ENCODE measurements around the gene PRR19.

Gene PRR19

DNA sequence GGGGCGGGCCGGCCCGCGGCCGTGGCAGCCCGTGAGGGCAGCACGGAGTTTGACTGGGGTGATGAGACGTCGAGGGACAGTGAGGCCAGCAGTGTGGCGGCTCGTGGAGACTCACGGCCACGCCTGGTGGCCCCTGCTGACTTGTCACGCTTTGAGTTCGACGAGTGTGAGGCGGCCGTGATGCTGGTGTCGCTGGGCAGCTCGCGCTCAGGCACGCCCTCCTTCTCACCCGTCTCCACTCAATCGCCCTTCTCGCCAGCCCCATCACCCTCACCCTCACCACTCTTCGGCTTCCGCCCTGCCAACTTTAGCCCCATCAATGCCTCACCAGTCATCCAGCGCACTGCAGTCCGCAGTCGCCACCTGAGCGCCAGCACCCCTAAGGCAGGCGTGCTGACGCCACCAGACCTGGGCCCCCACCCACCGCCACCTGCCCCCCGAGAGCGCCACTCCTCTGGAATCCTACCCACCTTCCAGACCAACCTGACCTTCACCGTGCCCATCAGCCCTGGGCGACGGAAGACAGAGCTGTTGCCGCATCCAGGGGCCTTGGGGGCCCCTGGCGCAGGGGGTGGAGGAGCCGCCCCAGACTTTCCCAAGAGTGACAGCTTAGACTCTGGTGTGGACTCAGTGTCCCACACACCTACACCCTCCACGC, 28.4 kb upstream of the PRR19 start:
- Histone ChIP-seq H3K4me1 (ENCODE audit: control insufficient read depth, insufficient read depth, low read length) (peaks cover 52% of the 10 kb centered on the region), H3K27me3 (ENCODE audit: control insufficient read depth, insufficient read depth, low read length) (no peaks in the 10 kb centered on the region), H3K9ac (ENCODE audit: low read depth, low read length) (no peak overlapping the region), H3K9me3 (replicated peaks; ENCODE audit: low read length) (no peaks in the 10 kb centered on the region), H3K4me3 (ENCODE audit: low read length) (no peak overlapping the region), H3K36me3 (ENCODE audit: insufficient read depth, low read length) (peaks cover 31% of the 10 kb centered on the region), H3K4me2 (ENCODE audit: low read length) (no peak overlapping the region)

DNA sequence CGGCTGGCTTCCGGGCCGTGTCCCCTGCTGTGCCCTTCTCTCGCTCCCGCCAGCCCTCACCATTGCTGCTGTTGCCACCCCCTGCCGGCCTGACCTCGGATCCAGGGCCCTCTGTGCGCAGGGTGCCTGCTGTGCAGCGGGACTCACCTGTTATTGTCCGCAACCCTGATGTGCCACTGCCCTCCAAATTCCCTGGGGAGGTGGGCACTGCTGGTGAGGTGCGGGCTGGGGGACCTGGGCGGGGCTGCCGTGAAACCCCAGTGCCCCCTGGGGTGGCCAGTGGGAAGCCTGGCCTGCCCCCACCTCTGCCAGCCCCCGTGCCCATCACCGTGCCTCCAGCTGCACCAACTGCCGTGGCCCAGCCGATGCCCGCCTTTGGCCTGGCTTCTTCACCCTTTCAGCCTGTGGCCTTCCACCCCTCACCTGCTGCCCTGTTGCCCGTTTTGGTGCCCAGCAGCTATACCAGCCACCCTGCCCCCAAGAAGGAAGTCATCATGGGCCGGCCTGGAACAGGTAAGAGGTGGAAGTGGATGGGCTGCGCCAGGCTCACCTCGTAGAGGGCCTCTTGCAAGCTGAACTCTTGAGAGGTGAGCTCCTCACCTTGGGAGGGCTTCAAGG, 27.8 kb upstream of the PRR19 start:
- H3K9me3 ChIP-seq (replicated peaks; ENCODE audit: low read length) = no peaks in the 10 kb centered on the region
- H3K4me2 ChIP-seq (ENCODE audit: low read length) = no peak overlapping the region
- peaks cover 58% of the 10 kb centered on the region for H3K4me1 ChIP-seq (ENCODE audit: control insufficient read depth, insufficient read depth, low read length)
- H3K36me3 ChIP-seq (ENCODE audit: insufficient read depth, low read length) = peaks cover 31% of the 10 kb centered on the region
- H3K27me3 ChIP-seq (ENCODE audit: control insufficient read depth, insufficient read depth, low read length) = no peaks in the 10 kb centered on the region
- no peak overlapping the region for H3K4me3 ChIP-seq (ENCODE audit: low read length)
- no peak overlapping the region for H3K9ac ChIP-seq (ENCODE audit: low read depth, low read length)

DNA sequence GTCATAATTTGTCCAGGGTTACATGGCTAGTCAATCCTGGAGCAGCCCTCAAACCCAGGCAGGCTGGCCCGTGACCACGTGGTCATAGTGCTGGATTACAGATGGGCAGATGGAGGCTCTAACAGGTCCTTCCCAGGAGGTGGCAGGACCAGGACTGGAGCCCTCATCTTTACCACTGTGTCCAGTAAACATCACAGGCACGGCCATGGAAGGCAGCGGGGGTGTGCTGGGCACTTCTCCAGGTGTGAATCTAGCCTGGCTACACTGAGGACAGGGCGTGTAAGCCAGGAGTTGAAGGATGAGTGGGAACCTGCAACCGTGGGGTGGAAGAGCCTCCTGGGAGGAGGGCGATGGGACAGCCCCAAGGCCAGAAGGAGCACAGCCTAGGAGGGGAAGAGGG, 26.8 kb upstream of the PRR19 start:
- Histone ChIP-seq H3K36me3 (ENCODE audit: insufficient read depth, low read length) (peaks cover 31% of the 10 kb centered on the region), H3K27me3 (ENCODE audit: control insufficient read depth, insufficient read depth, low read length) (no peaks in the 10 kb centered on the region), H3K4me2 (ENCODE audit: low read length) (no peak overlapping the region), H3K9ac (ENCODE audit: low read depth, low read length) (peak overlapping the region; percentile 36), H3K4me1 (ENCODE audit: control insufficient read depth, insufficient read depth, low read length) (peaks cover 60% of the 10 kb centered on the region), H3K4me3 (ENCODE audit: low read length) (no peak overlapping the region), H3K9me3 (replicated peaks; ENCODE audit: low read length) (no peaks in the 10 kb centered on the region)

GRCh38 chr19:42275517-42275916, 26.4 kb upstream of the PRR19 start:
- peaks cover 56% of the 10 kb centered on the region for H3K4me1 ChIP-seq (ENCODE audit: control insufficient read depth, insufficient read depth, low read length)
- H3K36me3 ChIP-seq (ENCODE audit: insufficient read depth, low read length) = peaks cover 31% of the 10 kb centered on the region
- H3K9me3 ChIP-seq (replicated peaks; ENCODE audit: low read length) = no peaks in the 10 kb centered on the region
- peak overlapping the region; percentile 36 for H3K9ac ChIP-seq (ENCODE audit: low read depth, low read length)
- H3K4me3 ChIP-seq (ENCODE audit: low read length) = no peak overlapping the region
- H3K27me3 ChIP-seq (ENCODE audit: control insufficient read depth, insufficient read depth, low read length) = no peaks in the 10 kb centered on the region
- H3K4me2 ChIP-seq (ENCODE audit: low read length) = no peak overlapping the region

- peaks cover 31% of the 10 kb centered on the region for H3K36me3 ChIP-seq (ENCODE audit: insufficient read depth, low read length)
Observed at GRCh38 chr19:42276284-42276683, 25.6 kb upstream of the PRR19 start.

DNA sequence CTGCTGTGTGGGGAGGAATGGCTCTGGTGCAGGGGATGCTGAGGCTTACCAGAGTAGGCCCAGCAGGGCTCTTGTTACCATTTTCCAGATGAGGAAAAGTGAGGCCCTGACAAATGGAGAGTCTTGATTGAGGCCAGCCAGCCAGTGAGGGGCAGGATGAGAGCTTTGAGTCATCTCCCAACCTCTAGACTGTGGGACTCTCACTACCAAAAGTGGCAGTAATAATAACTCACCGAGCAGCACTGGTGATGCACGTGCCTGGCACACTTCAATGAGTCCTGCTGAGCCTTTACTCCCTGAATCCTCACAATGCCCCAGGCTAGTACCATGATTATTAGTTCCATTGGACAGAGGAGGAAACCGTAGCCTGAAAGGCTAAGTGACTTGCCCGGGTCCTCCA, 25.1 kb upstream of the PRR19 start:
- no peaks in the 10 kb centered on the region for H3K9me3 ChIP-seq (replicated peaks; ENCODE audit: low read length)
- H3K36me3 ChIP-seq (ENCODE audit: insufficient read depth, low read length) = peaks cover 31% of the 10 kb centered on the region
- H3K9ac ChIP-seq (ENCODE audit: low read depth, low read length) = no peak overlapping the region
- H3K4me3 ChIP-seq (ENCODE audit: low read length) = no peak overlapping the region
- H3K4me2 ChIP-seq (ENCODE audit: low read length) = no peak overlapping the region
- H3K4me1 ChIP-seq (ENCODE audit: control insufficient read depth, insufficient read depth, low read length) = peaks cover 55% of the 10 kb centered on the region
- no peaks in the 10 kb centered on the region for H3K27me3 ChIP-seq (ENCODE audit: control insufficient read depth, insufficient read depth, low read length)

More at GRCh38 chr19:42276284-42276683, 25.6 kb upstream of the PRR19 start:
- no peaks in the 10 kb centered on the region for H3K27me3 ChIP-seq (ENCODE audit: control insufficient read depth, insufficient read depth, low read length)
- no peak overlapping the region for H3K4me2 ChIP-seq (ENCODE audit: low read length)
- H3K4me3 ChIP-seq (ENCODE audit: low read length) = no peak overlapping the region
- no peaks in the 10 kb centered on the region for H3K9me3 ChIP-seq (replicated peaks; ENCODE audit: low read length)
- H3K4me1 ChIP-seq (ENCODE audit: control insufficient read depth, insufficient read depth, low read length) = peaks cover 51% of the 10 kb centered on the region
- H3K9ac ChIP-seq (ENCODE audit: low read depth, low read length) = no peak overlapping the region

DNA sequence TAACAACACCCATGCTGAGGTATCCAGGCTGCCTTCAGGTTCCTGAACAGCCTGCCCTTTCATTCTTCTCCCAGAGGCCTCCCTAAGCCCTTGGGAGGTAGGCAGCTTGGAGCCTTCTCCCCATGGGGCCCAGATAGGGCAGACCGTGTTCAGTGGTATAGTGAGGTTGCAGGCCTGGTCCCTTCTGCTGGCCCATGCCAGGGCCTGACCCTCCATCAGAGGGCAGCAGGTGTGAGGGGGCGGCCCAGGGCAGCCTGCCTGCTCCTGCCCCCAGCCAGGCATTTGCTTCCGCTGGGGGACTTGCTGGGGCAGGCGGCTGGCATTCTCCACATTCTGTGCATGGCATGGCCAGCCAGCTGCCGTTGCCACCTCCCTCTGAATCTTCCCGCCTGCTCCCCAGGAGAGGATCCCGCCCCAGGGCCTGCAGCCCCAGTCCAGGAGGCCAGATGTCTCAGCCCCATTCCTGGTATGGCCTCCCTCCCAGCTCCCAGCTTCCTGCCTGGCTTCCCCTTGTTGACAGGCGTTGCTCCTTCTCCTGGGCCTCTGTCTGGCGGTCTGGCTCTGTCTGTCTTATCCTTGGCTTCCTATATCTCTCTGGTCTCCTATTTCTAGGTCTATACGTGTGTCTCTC, 24.0 kb upstream of the PRR19 start:
- peaks cover 66% of the 10 kb centered on the region for H3K4me1 ChIP-seq (ENCODE audit: control insufficient read depth, insufficient read depth, low read length)
- no peaks in the 10 kb centered on the region for H3K27me3 ChIP-seq (ENCODE audit: control insufficient read depth, insufficient read depth, low read length)
- H3K36me3 ChIP-seq (ENCODE audit: insufficient read depth, low read length) = peaks cover 31% of the 10 kb centered on the region
- H3K4me3 ChIP-seq (ENCODE audit: low read length) = peak overlapping the region; percentile 41
- no peaks in the 10 kb centered on the region for H3K9me3 ChIP-seq (replicated peaks; ENCODE audit: low read length)
- peak overlapping the region; percentile 72 for H3K9ac ChIP-seq (ENCODE audit: low read depth, low read length)
- peak overlapping the region; percentile 98 for H3K4me2 ChIP-seq (ENCODE audit: low read length)

GRCh38 chr19:42278452-42279154, 23.3 kb upstream of the PRR19 start:
- Histone ChIP-seq H3K36me3 (ENCODE audit: insufficient read depth, low read length) (peaks cover 25% of the 10 kb centered on the region), H3K9me3 (replicated peaks; ENCODE audit: low read length) (no peaks in the 10 kb centered on the region), H3K4me1 (ENCODE audit: control insufficient read depth, insufficient read depth, low read length) (peaks cover 72% of the 10 kb centered on the region), H3K9ac (ENCODE audit: low read depth, low read length) (peak overlapping the region; percentile 72), H3K4me2 (ENCODE audit: low read length) (peak overlapping the region; percentile 98), H3K4me3 (ENCODE audit: low read length) (peak overlapping the region; percentile 89), H3K27me3 (ENCODE audit: control insufficient read depth, insufficient read depth, low read length) (no peaks in the 10 kb centered on the region)

DNA sequence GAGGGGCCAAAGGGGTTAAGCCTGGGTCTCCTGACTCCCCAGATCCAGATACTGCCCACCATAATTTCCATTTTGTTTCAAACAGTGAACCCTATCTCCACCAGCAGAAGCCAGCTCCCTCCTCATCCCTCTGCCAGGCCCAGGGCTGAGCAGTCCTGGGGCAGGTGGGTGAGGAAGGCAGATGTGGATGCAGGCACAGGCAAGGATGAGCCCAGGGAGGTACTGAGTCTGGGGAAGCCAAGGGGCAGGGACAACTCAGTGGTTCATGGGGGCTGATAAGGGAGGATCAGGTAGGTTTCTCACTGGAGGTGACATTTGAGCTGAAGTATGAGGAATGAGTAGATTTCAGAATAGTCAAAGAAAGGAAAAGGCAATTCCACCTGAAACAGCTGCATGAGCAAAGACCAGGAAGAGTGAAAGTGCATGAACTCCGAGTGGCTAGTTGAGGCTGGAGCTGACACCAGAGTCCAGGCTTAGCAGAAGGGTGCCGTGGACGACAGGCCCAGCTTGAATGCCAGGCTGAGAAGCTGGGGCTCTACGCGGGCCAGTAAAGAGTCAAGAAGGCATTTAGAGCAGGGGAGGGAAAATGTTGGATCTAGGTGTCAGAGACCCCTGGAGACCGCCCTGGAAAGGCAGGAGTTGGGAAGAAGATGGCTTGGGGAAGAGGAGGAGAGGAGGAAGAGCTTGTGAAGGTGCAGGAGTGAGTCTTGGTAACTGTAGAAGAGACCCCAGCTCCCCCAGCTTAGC, 22.6 kb upstream of the PRR19 start:
- H3K27me3 ChIP-seq (ENCODE audit: control insufficient read depth, insufficient read depth, low read length) = no peaks in the 10 kb centered on the region
- H3K4me1 ChIP-seq (ENCODE audit: control insufficient read depth, insufficient read depth, low read length) = peaks cover 72% of the 10 kb centered on the region
- peaks cover 17% of the 10 kb centered on the region for H3K36me3 ChIP-seq (ENCODE audit: insufficient read depth, low read length)
- peak overlapping the region; percentile 77 for H3K9ac ChIP-seq (ENCODE audit: low read depth, low read length)
- no peaks in the 10 kb centered on the region for H3K9me3 ChIP-seq (replicated peaks; ENCODE audit: low read length)
- H3K4me3 ChIP-seq (ENCODE audit: low read length) = peak overlapping the region; percentile 89
- peak overlapping the region; percentile 98 for H3K4me2 ChIP-seq (ENCODE audit: low read length)

DNA sequence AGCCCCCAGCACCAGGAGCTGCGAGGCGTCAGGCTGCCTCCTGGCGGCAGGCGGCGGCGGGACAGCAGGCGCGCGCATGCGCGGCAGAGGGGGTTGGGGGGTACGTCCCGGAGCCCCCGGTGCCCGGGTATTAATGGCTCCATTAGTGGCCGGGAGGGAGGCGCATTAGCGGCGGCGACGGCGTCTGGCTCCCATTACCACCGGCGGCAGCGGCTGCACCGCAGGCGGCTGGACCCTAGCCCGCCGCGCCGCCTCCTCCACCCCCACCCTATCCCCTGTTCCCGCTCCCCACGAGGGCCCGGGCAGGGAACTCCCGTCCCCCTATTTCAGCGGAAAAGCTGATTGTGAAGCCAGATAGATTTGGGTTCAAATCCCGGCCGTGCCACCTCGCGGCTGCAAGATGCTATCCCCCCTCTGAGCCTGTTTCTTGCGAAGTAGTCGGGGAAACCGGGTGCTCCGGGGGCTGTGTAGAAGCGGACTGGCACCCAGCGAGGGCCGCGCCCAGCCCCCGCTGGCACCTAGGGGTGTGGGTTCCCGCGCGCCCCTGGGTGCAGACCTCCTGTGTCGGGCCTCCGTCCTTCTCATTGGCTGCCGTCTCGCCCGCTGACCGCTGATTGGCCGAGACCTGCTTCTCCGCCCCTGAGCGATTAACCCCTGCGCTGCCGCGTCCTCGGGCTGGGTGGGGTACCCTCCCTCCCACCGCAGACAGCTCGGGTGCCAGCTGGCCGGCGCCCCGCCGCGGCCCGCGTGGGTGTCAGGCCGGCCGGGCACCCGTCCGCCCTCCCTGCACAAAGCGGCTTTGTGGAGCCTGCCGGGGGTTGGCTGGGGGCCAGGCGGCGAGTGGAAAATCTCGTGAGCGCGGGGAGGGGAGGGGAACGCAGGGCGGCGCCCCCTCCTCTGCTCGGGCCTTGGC, 21.8 kb upstream of the PRR19 start:
- Histone ChIP-seq H3K36me3 (ENCODE audit: insufficient read depth, low read length) (peaks cover 9% of the 10 kb centered on the region), H3K27me3 (ENCODE audit: control insufficient read depth, insufficient read depth, low read length) (no peaks in the 10 kb centered on the region), H3K9me3 (replicated peaks; ENCODE audit: low read length) (no peaks in the 10 kb centered on the region), H3K9ac (ENCODE audit: low read depth, low read length) (peak overlapping the region; percentile 77), H3K4me1 (ENCODE audit: control insufficient read depth, insufficient read depth, low read length) (peaks cover 70% of the 10 kb centered on the region), H3K4me2 (ENCODE audit: low read length) (peak overlapping the region; percentile 98), H3K4me3 (ENCODE audit: low read length) (peak overlapping the region; percentile 89)
